Esophagus squamous epithelium (tissue), 4 donors: ENCODE measurements around the gene MBOAT7.

Experiments
- CTCF ChIP-seq, 6 experiments: fragments of 450-650 bp in 4 of 6; fragments of 200-600 bp in 2 of 6; sonication (generic) in 2 of 6; IDR thresholded peaks; one replicate each; pipeline ENCODE4 v1.5.1; 2016 to 2019; ENCODE audit warnings: antibody characterized with exemption in 6 of 6, mild to moderate bottlenecking in 4 of 6, moderate library complexity in 4 of 6
- POLR2A ChIP-seq, 4 donors: fragments of 450-650 bp; IDR thresholded peaks; one replicate each; pipeline ENCODE4 v1.6.1; 2017; ENCODE audit warnings: antibody characterized with exemption in 4 of 4, mild to moderate bottlenecking in 4 of 4, moderate library complexity in 3 of 4

- TF ChIP-seq CTCF (IDR thresholded peaks at IDR 0.05) (no peak), POLR2A (IDR thresholded peaks at IDR 0.05) (no peak)
These were observed 59.8 kb downstream of the MBOAT7 start for GRCh38 chr19:54129617-54129996.
